Gastrocnemius medialis (tissue), 4 donors: Measurements from ENCODE around the gene SYNJ2. TPM values are rescaled to one million over a fixed set of nuclear protein-coding genes. Genes with fewer than 3 reads are reported as not detected.

Experiments used
- ATAC-seq, 2 donors: fragments of 150-250 bp; one replicate each; pipeline ENCODE4 v1.9.1; 2016
- DNase-seq, 2 donors: peaks; one replicate each; pipeline ENCODE4 v3.0.0-alpha.2; 2019
- H3K27ac ChIP-seq, 4 donors: fragments of 200-600 bp; sonication (generic); 1 replicate in 1 of 4; 2 replicates in 3 of 4; pipeline ENCODE4 v1.5.1; 2016 to 2018; ENCODE audit warnings: mild to moderate bottlenecking in 2 of 4, moderate library complexity in 1 of 4
- H3K27me3 ChIP-seq, 3 donors: fragments of 200-600 bp; sonication (generic) in 2 of 3; 1 replicate in 1 of 3; 2 replicates in 2 of 3; pipeline versions ENCODE4 v1.5.1 to v1.6.0; 2016 to 2019; ENCODE audit warnings: mild to moderate bottlenecking in 1 of 3, moderate library complexity in 1 of 3
- H3K36me3 ChIP-seq, 2 donors: fragments of 200-600 bp; sonication (generic) in 1 of 2; one replicate each; pipeline ENCODE4 v1.5.1; 2017 to 2018
- H3K4me1 ChIP-seq, 2 donors: fragments of 200-600 bp; sonication (generic) in 1 of 2; one replicate each; pipeline ENCODE4 v1.5.1; 2016 to 2017; ENCODE audit warnings: mild to moderate bottlenecking in 2 of 2
- H3K4me3 ChIP-seq, 4 donors: fragments of 200-600 bp; sonication (generic) in 3 of 4; 1 replicate in 1 of 4; 2 replicates in 3 of 4; pipeline ENCODE4 v1.5.1; 2016 to 2019; ENCODE audit warnings: mild to moderate bottlenecking in 2 of 4
- H3K9me3 ChIP-seq, 3 donors: fragments of 200-600 bp; sonication (generic) in 2 of 3; 1 replicate in 1 of 3; 2 replicates in 2 of 3; pipeline ENCODE4 v1.5.1; 2016 to 2019
- POLR2A ChIP-seq, 2 donors: fragments of 450-650 bp; IDR thresholded peaks; one replicate each; pipeline ENCODE4 v1.6.1; 2017; ENCODE audit warnings: antibody characterized with exemption in 2 of 2, mild to moderate bottlenecking in 2 of 2, moderate library complexity in 2 of 2
- in situ Hi-C, 4 donors: fragments of 200-750 bp; cut with MboI; loops; one replicate each; pipeline versions ENCODE4 v1.15.0 to v1.8.0; 2017; ENCODE audit warnings: low sequenced_read_pairs in 4 of 4
- intact Hi-C: fragments of 100-400 bp; cut with DNase I; formaldehyde crosslinking; loops from one replicate; pipeline ENCODE4 v1.15.1; 2023; ENCODE audit warnings: low total_unique reads
- total RNA-seq, 4 donors: library from RNA; depleted of rRNA; stranded (reverse); fragments of >200 nt; gene quantifications; one replicate each; pipeline versions ENCODE4 v1.1.0 to v1.2.3, GENCODE V29; 2016
- TF ChIP-seq, protein P1 (sequence below), 5 experiments: fragments of 450-650 bp in 3 of 5; fragments of 200-600 bp in 2 of 5; sonication (generic) in 2 of 5; IDR thresholded peaks in 4 of 5; conservative IDR thresholded peaks in 1 of 5; 1 replicate in 4 of 5; 2 replicates in 1 of 5; pipeline ENCODE4 v1.5.1; 2016 to 2019; ENCODE audit warnings: antibody characterized with exemption in 5 of 5, mild to moderate bottlenecking in 3 of 5, moderate library complexity in 3 of 5

SYNJ2 gene
- total RNA-seq, 4 donors from 2014 or later = 3.9 to 17.0 (median 7.0) TPM

DNA sequence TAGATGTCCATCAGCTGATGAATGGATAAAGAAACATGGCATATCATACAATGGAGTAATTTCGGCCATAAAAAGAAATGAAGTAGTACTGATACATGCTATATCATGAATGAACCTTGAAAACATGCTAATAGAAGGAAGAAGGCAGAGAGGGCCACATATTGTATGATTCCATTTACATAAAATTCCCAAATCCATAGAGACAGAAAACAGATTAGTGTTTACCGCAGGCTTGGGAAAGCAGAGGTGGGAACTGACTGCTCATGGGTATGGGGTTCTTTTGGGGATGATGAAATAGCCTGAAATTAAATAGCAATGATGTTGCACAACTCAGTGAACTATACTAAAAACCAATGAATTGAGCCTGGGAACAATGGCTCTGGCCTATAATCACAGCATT, 128.1 kb downstream of the SYNJ2 start:
- Histone ChIP-seq H3K27ac (no peak overlapping the region), H3K27me3 (no peaks in the 10 kb centered on the region), H3K4me3 (no peak overlapping the region), H3K9me3 (no peaks in the 10 kb centered on the region), H3K4me1 (no peaks in the 10 kb centered on the region), H3K36me3 (peaks cover 0 to 38% of the 10 kb centered on the region in 2 donors)
- DNase-seq (no peak), ATAC-seq (no peak)
- TF ChIP-seq POLR2A (IDR thresholded peaks at IDR 0.05) = no peak
- TF ChIP-seq, protein P1, sequence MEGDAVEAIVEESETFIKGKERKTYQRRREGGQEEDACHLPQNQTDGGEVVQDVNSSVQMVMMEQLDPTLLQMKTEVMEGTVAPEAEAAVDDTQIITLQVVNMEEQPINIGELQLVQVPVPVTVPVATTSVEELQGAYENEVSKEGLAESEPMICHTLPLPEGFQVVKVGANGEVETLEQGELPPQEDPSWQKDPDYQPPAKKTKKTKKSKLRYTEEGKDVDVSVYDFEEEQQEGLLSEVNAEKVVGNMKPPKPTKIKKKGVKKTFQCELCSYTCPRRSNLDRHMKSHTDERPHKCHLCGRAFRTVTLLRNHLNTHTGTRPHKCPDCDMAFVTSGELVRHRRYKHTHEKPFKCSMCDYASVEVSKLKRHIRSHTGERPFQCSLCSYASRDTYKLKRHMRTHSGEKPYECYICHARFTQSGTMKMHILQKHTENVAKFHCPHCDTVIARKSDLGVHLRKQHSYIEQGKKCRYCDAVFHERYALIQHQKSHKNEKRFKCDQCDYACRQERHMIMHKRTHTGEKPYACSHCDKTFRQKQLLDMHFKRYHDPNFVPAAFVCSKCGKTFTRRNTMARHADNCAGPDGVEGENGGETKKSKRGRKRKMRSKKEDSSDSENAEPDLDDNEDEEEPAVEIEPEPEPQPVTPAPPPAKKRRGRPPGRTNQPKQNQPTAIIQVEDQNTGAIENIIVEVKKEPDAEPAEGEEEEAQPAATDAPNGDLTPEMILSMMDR (IDR thresholded peaks at IDR 0.05 in 4 of 5, conservative IDR thresholded peaks at IDR 0.05 in 1 of 5) = no peak
- intact Hi-C loops (no loop called here), in situ Hi-C loops (no loop called here)

DNA sequence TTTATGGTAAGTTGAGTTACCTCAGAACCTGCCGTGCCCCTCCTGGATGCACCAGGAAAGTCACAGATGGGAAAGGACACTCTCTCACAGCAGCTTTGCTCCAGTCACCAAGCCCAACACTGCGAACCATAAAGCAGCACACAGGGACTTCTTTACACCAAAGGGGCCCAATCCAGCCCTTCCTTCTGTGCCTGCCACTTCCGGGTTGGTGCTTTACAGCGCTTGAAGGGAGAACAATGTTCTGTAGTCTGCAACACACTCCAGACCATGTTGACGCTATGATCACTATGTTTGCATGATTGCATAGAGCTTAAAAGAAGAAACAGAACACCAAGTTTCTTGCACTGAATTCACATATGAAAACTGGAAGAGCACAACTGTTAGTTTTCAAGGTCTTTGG, 129.3 kb downstream of the SYNJ2 start:
- no peak for TF ChIP-seq POLR2A (IDR thresholded peaks at IDR 0.05)
- TF ChIP-seq, protein P1 (IDR thresholded peaks at IDR 0.05 in 4 of 5, conservative IDR thresholded peaks at IDR 0.05 in 1 of 5) = no peak
- Histone ChIP-seq H3K27me3 (no peaks in the 10 kb centered on the region), H3K36me3 (peaks cover 0 to 50% of the 10 kb centered on the region in 2 donors), H3K4me1 (no peaks in the 10 kb centered on the region), H3K27ac (no peak overlapping the region), H3K9me3 (no peaks in the 10 kb centered on the region), H3K4me3 (no peak overlapping the region)
- no peak for ATAC-seq
- intact Hi-C loops = no loop called here
- in situ Hi-C loops = no loop called here
- no peak for DNase-seq

DNA sequence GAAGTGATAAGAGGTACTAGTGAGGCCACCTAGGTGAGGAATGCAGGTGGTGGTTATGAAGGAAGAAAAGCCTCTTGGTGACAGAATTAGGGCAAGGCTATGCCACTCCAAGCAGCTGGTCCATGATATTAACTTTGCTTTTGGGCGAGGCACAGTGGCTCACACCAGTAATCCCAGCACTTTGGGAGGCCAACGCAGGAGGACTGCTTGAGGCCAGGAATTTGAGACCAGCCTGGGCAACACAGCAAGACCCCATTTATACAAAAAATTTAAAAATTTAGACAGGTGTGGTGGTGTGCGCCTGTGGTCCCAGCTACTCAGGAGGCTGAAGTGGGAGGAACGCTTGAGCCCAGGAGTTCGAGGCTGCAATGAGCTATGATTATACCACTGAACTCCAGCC, 130.3 kb downstream of the SYNJ2 start:
- Histone ChIP-seq H3K27me3 (no peaks in the 10 kb centered on the region), H3K4me1 (no peaks in the 10 kb centered on the region), H3K9me3 (no peaks in the 10 kb centered on the region), H3K27ac (no peak overlapping the region), H3K36me3 (peaks cover 0 to 50% of the 10 kb centered on the region in 2 donors), H3K4me3 (no peak overlapping the region)
- TF ChIP-seq, protein P1 (IDR thresholded peaks at IDR 0.05 in 4 of 5, conservative IDR thresholded peaks at IDR 0.05 in 1 of 5) = no peak
- no peak for TF ChIP-seq POLR2A (IDR thresholded peaks at IDR 0.05)
- no peak for DNase-seq
- in situ Hi-C loops = no loop called here
- ATAC-seq = no peak
- intact Hi-C loops = no loop called here

DNA sequence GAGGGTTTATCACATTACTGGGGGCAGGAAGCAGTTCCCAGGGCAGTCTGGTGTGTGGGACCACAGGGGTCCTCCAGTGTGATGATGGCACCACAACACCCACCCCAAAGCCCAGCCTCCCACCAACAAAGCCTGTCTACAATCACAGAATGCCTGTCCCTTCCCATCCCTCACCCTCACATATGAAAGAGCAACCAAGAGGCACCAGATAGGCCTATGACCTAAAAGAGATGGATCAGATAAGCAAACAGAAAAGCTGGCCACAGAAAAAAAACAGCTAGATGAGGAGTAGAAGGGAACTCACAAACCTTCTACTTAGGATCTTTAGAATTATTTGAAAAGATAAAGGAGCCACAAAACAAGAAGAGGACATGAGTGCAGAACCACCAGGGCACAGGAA, 132.1 kb downstream of the SYNJ2 start:
- ATAC-seq (no peak), DNase-seq (no peak)
- Histone ChIP-seq H3K27me3 (no peaks in the 10 kb centered on the region), H3K4me3 (no peak overlapping the region), H3K4me1 (no peaks in the 10 kb centered on the region), H3K9me3 (no peaks in the 10 kb centered on the region), H3K27ac (no peak overlapping the region), H3K36me3 (peaks cover 0 to 51% of the 10 kb centered on the region in 2 donors)
- in situ Hi-C loops = no loop called here
- intact Hi-C loops = no loop called here
- TF ChIP-seq, protein P1 (IDR thresholded peaks at IDR 0.05 in 4 of 5, conservative IDR thresholded peaks at IDR 0.05 in 1 of 5) = no peak
- TF ChIP-seq POLR2A (IDR thresholded peaks at IDR 0.05) = no peak

DNA sequence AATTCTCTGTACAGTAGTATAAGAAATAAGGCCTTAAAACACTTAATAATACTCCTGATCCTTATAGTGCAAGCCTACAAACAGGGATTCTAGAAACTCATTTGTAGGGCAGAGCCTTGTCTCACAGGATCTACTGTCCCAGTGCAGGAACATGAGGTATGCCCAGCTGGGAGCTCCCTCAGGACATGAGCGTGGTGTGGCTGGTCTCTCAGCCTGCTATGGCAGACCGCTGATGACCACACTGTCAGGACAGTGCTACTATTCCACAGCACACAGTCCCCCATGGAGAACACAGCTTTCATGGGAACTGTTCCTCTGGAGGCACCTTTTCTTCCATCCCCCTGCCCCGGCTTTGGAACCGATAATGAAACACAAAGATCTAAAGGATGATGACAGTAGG, 133.4 kb downstream of the SYNJ2 start:
- Histone ChIP-seq H3K4me1 (no peaks in the 10 kb centered on the region), H3K4me3 (no peak overlapping the region), H3K9me3 (no peaks in the 10 kb centered on the region), H3K27me3 (no peaks in the 10 kb centered on the region), H3K27ac (no peak overlapping the region), H3K36me3 (peaks cover 0 to 39% of the 10 kb centered on the region in 2 donors)
- intact Hi-C loops = no loop called here
- TF ChIP-seq POLR2A (IDR thresholded peaks at IDR 0.05) = no peak
- TF ChIP-seq, protein P1 (IDR thresholded peaks at IDR 0.05 in 4 of 5, conservative IDR thresholded peaks at IDR 0.05 in 1 of 5) = no peak
- ATAC-seq (no peak), DNase-seq (no peak)
- in situ Hi-C loops = no loop called here
